ENCODE results near the gene STUM. TPM values are rescaled to one million over a fixed set of nuclear protein-coding genes. Genes with fewer than 3 reads are reported as not detected.

STUM gene
- polyA plus RNA-seq, 2 of the 4 experiments (the other 2 are of a cell fraction) = not detected

DNA sequence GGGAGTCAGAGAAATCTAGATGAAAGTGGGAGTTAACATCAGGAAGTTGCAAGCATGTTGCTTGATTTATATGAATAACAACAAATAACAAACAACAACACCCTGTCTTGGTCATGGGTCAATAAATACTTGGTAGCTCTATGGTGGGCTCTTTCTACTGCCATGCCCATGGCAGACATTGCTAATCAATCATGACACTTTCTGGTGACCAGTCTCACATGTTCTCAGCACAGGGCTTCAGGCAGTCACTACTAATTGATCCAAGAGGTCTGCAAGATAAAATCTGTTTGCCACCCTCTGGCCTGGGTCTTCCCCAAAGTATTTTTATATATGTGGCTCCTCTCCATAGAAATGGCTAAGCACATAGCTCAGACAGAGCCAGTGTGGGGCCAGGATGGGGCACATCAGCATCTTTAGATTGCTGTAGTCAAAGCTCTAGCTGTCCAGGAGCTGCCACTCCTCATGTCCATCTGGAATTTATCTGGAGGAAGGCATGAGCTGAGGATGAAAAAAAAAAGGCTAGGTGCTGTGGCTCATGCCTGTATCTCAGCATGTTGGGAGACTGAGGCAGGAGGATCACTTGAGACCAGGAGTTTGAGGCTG, 51.2 kb downstream of the STUM start:
- TF ChIP-seq HOXB13 (CRISPR knock-in tag; IDR thresholded peaks at IDR 0.05; ENCODE audit: low read depth) = no peak
- DNase-seq (ENCODE audit: low read depth in 1 of 2, low spot score in 1 of 2) (no peak), FAIRE-seq (no peak), ATAC-seq (no peak)
- H3K27ac ChIP-seq = no peak overlapping the region
- ChIA-PET CTCF (interaction anchor here (1.1 to 1.2 kb wide), 2 partner anchors 11 to 35 kb away, joined by 3 to 5 read pairs; no protein-coding TSS in a partner anchor), POLR2A (no interaction called here)
- H3K4me1 ChIP-seq = no peaks in the 10 kb centered on the region
- H3K4me2 ChIP-seq = no peak overlapping the region
- 0 out of 3 replicates have a peak, but pooled peaks cover 4% of the 10 kb centered on the region for H3K9me3 ChIP-seq
- no peak overlapping the region for H3K4me3 ChIP-seq

DNA sequence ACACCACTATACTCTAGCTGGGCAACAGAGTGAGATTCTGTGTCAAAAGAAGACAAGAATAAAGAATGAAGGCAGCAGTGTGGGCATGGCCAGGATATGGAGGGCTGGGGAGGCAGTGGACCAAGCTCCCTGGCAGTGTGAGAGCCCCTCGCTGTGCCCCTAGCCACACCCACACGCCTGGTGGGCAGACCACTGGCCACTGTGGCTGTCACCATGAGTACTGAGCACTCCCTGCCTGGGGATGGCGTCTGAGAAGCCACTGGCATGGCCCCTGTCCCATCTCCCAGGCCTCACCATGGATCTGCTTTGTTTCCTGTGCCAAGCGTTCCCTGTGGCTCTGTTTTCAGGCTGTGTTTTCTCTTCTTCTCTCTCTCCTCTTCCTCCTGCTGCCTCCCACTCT, 51.7 kb downstream of the STUM start:
- DNase-seq (ENCODE audit: low read depth in 1 of 2, low spot score in 1 of 2) = no peak
- Histone ChIP-seq H3K4me3 (no peak overlapping the region), H3K4me1 (no peaks in the 10 kb centered on the region), H3K4me2 (no peak overlapping the region), H3K9me3 (0 out of 3 replicates have a peak, but pooled peaks cover 4% of the 10 kb centered on the region), H3K27ac (no peak overlapping the region)
- WGBS (ENCODE audit: missing lambda C conversion rate) = 30% methylated on average over 4 of the region's 4 CpGs
- TF ChIP-seq ZFP36 (IDR thresholded peaks at IDR 0.05; ENCODE audit: borderline replicate concordance, partially characterized antibody) (no peak), CHD2 (IDR thresholded peaks at IDR 0.05; ENCODE audit: low read length, partially characterized antibody) (no peak), MYC (IDR thresholded peaks at IDR 0.05; ENCODE audit: borderline replicate concordance, low read length) (no peak), HOXB13 (CRISPR knock-in tag; IDR thresholded peaks at IDR 0.05; ENCODE audit: low read depth) (no peak), MAFK (IDR thresholded peaks at IDR 0.05; ENCODE audit: partially characterized antibody) (no peak), FOXS1 (CRISPR knock-in tag; IDR thresholded peaks at IDR 0.05) (no peak), RCOR1 (IDR thresholded peaks at IDR 0.05; ENCODE audit: low read depth, low read length) (no peak), TFCP2L1 (CRISPR knock-in tag; IDR thresholded peaks at IDR 0.05) (no peak), ESRRA (IDR thresholded peaks at IDR 0.05; ENCODE audit: borderline replicate concordance, low read length) (no peak), CEBPB (IDR thresholded peaks at IDR 0.05) (no peak)
- TF ChIP-seq, protein P1, sequence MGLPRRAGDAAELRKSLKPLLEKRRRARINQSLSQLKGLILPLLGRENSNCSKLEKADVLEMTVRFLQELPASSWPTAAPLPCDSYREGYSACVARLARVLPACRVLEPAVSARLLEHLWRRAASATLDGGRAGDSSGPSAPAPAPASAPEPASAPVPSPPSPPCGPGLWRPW (IDR thresholded peaks at IDR 0.05) = no peak
- TF ChIP-seq, protein P2, sequence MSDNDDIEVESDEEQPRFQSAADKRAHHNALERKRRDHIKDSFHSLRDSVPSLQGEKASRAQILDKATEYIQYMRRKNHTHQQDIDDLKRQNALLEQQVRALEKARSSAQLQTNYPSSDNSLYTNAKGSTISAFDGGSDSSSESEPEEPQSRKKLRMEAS (IDR thresholded peaks at IDR 0.05) = no peak
- ChIA-PET POLR2A (no interaction called here), CTCF (interaction anchor here (1.1 to 1.2 kb wide), 2 partner anchors 10 to 34 kb away, joined by 3 to 5 read pairs; no protein-coding TSS in a partner anchor)
- FAIRE-seq = no peak
- no peak for ATAC-seq

DNA sequence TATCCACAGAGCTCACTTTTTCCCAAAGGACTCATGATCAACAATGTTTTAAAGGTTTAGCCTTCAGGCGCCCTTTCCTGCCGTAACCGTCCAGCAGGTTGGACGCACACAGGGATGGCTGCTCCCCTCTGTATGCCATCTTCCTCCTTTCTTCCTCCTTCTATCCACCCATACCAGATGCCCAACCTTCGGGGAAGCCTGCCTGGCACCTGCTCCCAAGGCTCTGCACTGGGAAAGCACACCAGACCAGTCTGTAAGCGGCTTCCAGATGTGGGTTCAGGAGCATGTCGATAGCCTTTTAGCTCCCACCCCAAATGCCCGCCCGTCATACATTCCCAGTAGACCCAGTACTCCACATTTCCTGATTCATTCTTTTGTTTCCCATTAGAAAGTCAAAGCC, 52.9 kb downstream of the STUM start:
- no peak for DNase-seq (ENCODE audit: low read depth in 1 of 2, low spot score in 1 of 2)
- no peak for FAIRE-seq
- ATAC-seq = no peak
- ChIA-PET POLR2A (no interaction called here), CTCF (interaction anchor here (0.6 to 1.3 kb wide), 2 partner anchors 12 to 83 kb away, joined by 3 read pairs; no protein-coding TSS in a partner anchor)
- H3K4me1 ChIP-seq = no peaks in the 10 kb centered on the region
- H3K4me2 ChIP-seq = no peak overlapping the region
- TF ChIP-seq POLR2A (IDR thresholded peaks at IDR 0.05; ENCODE audit: low read length) = no peak
- TF ChIP-seq RAD21 (conservative IDR thresholded peaks at IDR 0.05 in 1 of 2, IDR thresholded peaks at IDR 0.05 in 1 of 2) = no peak
- H3K9me3 ChIP-seq = no peaks in the 10 kb centered on the region
- H3K27ac ChIP-seq = no peak overlapping the region
- WGBS (ENCODE audit: missing lambda C conversion rate) = 81% methylated on average over 9 of the region's 9 CpGs
- H3K4me3 ChIP-seq = no peak overlapping the region

DNA sequence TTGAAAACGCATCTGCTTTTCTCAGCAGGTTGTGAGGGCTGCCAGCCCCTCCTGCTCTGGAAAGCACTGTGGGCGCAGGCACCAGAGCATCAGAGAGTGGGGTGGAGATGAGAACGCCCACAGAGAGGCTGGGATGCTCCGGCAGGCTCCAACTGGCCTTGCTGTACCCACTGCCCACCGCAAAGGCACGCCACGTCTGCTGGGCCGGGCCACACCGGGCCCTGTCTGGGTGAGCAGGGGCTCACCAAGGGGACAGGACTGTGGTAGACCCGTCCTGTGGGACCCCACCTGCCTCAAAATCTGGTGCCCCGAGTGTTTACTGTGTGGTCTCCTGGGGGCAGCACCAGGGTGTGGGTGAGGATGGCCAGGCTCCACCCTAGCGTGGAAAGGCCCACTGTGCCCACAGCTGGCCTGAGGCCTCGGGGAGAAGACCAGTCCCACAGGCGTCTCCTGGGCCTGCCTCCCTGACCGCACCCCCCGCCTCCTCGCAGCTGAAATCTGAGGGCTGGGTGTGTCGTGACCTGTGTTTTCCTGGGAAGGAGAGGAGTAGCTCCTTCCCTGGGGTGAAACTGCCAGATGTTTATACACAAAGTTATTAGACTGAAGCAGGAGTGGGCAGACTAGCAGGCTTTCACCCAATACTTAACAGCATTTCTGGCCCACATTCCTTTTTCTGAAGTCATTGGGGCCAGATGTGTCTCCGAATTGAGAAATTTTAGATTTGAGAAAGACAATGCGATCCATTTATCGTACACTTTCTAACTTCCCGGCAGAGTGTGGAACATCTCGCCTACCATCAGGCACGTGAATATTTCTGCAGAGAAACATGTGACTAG, 53.8 kb downstream of the STUM start:
- Histone ChIP-seq H3K9me3 (no peaks in the 10 kb centered on the region), H3K4me3 (no peak overlapping the region), H3K4me2 (no peak overlapping the region), H3K4me1 (no peaks in the 10 kb centered on the region), H3K27ac (no peak overlapping the region)
- FAIRE-seq (no peak), ATAC-seq (no peak), DNase-seq (ENCODE audit: low read depth in 1 of 2, low spot score in 1 of 2) (no peak)
- POLR2A ChIA-PET = no interaction called here
- CTCF ChIA-PET = interaction anchor here (1.0 to 1.4 kb wide), 4 partner anchors 11 to 178 kb away, joined by 3 to 4 read pairs (median 3); no protein-coding TSS in a partner anchor
- WGBS (ENCODE audit: missing lambda C conversion rate) = 79% methylated on average over 16 of the region's 24 CpGs
- TF ChIP-seq MAZ (IDR thresholded peaks at IDR 0.05; ENCODE audit: borderline replicate concordance, low read depth, low read length) = no peak
- TF ChIP-seq, protein P3, sequence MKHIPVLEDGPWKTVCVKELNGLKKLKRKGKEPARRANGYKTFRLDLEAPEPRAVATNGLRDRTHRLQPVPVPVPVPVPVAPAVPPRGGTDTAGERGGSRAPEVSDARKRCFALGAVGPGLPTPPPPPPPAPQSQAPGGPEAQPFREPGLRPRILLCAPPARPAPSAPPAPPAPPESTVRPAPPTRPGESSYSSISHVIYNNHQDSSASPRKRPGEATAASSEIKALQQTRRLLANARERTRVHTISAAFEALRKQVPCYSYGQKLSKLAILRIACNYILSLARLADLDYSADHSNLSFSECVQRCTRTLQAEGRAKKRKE (CRISPR knock-in tag; IDR thresholded peaks at IDR 0.05; ENCODE audit: low read depth) = no peak
- no peak for TF ChIP-seq CHD4 (IDR thresholded peaks at IDR 0.05; ENCODE audit: borderline replicate concordance)
- TF ChIP-seq, protein P4, sequence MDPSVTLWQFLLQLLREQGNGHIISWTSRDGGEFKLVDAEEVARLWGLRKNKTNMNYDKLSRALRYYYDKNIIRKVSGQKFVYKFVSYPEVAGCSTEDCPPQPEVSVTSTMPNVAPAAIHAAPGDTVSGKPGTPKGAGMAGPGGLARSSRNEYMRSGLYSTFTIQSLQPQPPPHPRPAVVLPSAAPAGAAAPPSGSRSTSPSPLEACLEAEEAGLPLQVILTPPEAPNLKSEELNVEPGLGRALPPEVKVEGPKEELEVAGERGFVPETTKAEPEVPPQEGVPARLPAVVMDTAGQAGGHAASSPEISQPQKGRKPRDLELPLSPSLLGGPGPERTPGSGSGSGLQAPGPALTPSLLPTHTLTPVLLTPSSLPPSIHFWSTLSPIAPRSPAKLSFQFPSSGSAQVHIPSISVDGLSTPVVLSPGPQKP (IDR thresholded peaks at IDR 0.05; ENCODE audit: low read depth, low read length) = no peak
- no peak for TF ChIP-seq HOXB13 (CRISPR knock-in tag; IDR thresholded peaks at IDR 0.05; ENCODE audit: low read depth)
- TF ChIP-seq NR3C1 (IDR thresholded peaks at IDR 0.05) = no peak
- TF ChIP-seq MYC (IDR thresholded peaks at IDR 0.05; ENCODE audit: borderline replicate concordance, low read length) = no peak
- TF ChIP-seq, protein P1 (IDR thresholded peaks at IDR 0.05) = no peak
- TF ChIP-seq RFX5 (IDR thresholded peaks at IDR 0.05) = no peak
- no peak for TF ChIP-seq CBX8 (IDR thresholded peaks at IDR 0.05)
- no peak for TF ChIP-seq HOXA7 (CRISPR knock-in tag; IDR thresholded peaks at IDR 0.05)
- no peak for TF ChIP-seq ZNF302 (CRISPR knock-in tag; IDR thresholded peaks at IDR 0.05)
- TF ChIP-seq, protein P2 (IDR thresholded peaks at IDR 0.05) = no peak
- no peak for TF ChIP-seq ZSCAN20 (CRISPR knock-in tag; IDR thresholded peaks at IDR 0.05)
- TF ChIP-seq JUN (IDR thresholded peaks at IDR 0.05) = no peak
- TF ChIP-seq TFCP2L1 (CRISPR knock-in tag; IDR thresholded peaks at IDR 0.05) = no peak
- TF ChIP-seq EHF (CRISPR knock-in tag; IDR thresholded peaks at IDR 0.05) = no peak
- no peak for TF ChIP-seq CBX2 (IDR thresholded peaks at IDR 0.05; ENCODE audit: borderline replicate concordance, low read depth)

Data from A549 (cell line).